Measurements from ENCODE around the gene FYTTD1.
"Not testable (repeated sequence)": the region's sequence is repeated elsewhere in the genome, so short reads cannot be mapped to it uniquely, and the experiment has no call there.

The FYTTD1 gene

GRCh38 chr3:197728487-197728886 is 21.2 kb upstream of the FYTTD1 start:
- no peak overlapping the region for H3K4me3 ChIP-seq (ENCODE audit: low read depth, low read length)
- TF ChIP-seq MYC (IDR thresholded peaks at IDR 0.05; ENCODE audit: low read depth, low read length) (no peak), CTCF (IDR thresholded peaks at IDR 0.05; ENCODE audit: low read depth, low read length) (no peak), MAX (IDR thresholded peaks at IDR 0.05; ENCODE audit: low read depth, low read length) (no peak), POLR2A (IDR thresholded peaks at IDR 0.05; ENCODE audit: extremely low read depth, insufficient read length) (no peak)
- DNase-seq (ENCODE audit: low read depth): no peak

- DNase-seq (ENCODE audit: low read depth): no peak
These were observed 19.5 kb upstream of the FYTTD1 start for GRCh38 chr3:197730200-197730599.

GRCh38 chr3:197730770-197731169 is 18.9 kb upstream of the FYTTD1 start:
- DNase-seq (ENCODE audit: low read depth); H3K4me3 ChIP-seq (ENCODE audit: low read depth, low read length): not testable (repeated sequence)

More at GRCh38 chr3:197730200-197730599, 19.5 kb upstream of the FYTTD1 start:
- no peak overlapping the region for H3K4me3 ChIP-seq (ENCODE audit: low read depth, low read length)
- TF ChIP-seq CTCF (IDR thresholded peaks at IDR 0.05; ENCODE audit: low read depth, low read length) (no peak), POLR2A (IDR thresholded peaks at IDR 0.05; ENCODE audit: extremely low read depth, insufficient read length) (no peak), MYC (IDR thresholded peaks at IDR 0.05; ENCODE audit: low read depth, low read length) (no peak), MAX (IDR thresholded peaks at IDR 0.05; ENCODE audit: low read depth, low read length) (no peak)

- not testable (repeated sequence) for DNase-seq (ENCODE audit: low read depth); H3K4me3 ChIP-seq (ENCODE audit: low read depth, low read length)
These were observed 18.2 kb upstream of the FYTTD1 start for GRCh38 chr3:197731483-197731882.

- no peak overlapping the region for H3K4me3 ChIP-seq (ENCODE audit: low read depth, low read length)
- DNase-seq (ENCODE audit: low read depth): no peak
These were observed 16.6 kb upstream of the FYTTD1 start for GRCh38 chr3:197733042-197733441.

GRCh38 chr3:197734667-197735318 is 14.9 kb upstream of the FYTTD1 start:
- no peak for TF ChIP-seq MAX (IDR thresholded peaks at IDR 0.05; ENCODE audit: low read depth, low read length)

More at GRCh38 chr3:197733042-197733441, 16.6 kb upstream of the FYTTD1 start:
- TF ChIP-seq CTCF (IDR thresholded peaks at IDR 0.05; ENCODE audit: low read depth, low read length) (no peak), MYC (IDR thresholded peaks at IDR 0.05; ENCODE audit: low read depth, low read length) (no peak), MAX (IDR thresholded peaks at IDR 0.05; ENCODE audit: low read depth, low read length) (no peak), POLR2A (IDR thresholded peaks at IDR 0.05; ENCODE audit: extremely low read depth, insufficient read length) (no peak)

GRCh38 chr3:197736010-197736490 is 13.6 kb upstream of the FYTTD1 start:
- peak; percentile 28 for DNase-seq (ENCODE audit: low read depth)

More at GRCh38 chr3:197734667-197735318, 14.9 kb upstream of the FYTTD1 start:
- H3K4me3 ChIP-seq (ENCODE audit: low read depth, low read length): no peak overlapping the region
- DNase-seq (ENCODE audit: low read depth): peak; percentile 51

More at GRCh38 chr3:197736010-197736490, 13.6 kb upstream of the FYTTD1 start:
- TF ChIP-seq MAX (IDR thresholded peaks at IDR 0.05; ENCODE audit: low read depth, low read length) (0 out of 2 replicates have a peak, but pooled peaks have one; percentile 5), POLR2A (IDR thresholded peaks at IDR 0.05; ENCODE audit: extremely low read depth, insufficient read length) (no peak)
- peak overlapping the region; percentile 69 for H3K4me3 ChIP-seq (ENCODE audit: low read depth, low read length)
